Measurements from ENCODE around the gene TIMM13. TPM values are rescaled to one million over a fixed set of nuclear protein-coding genes. Genes with fewer than 3 reads are reported as not detected.
"Not testable (repeated sequence)": the region's sequence is repeated elsewhere in the genome, so short reads cannot be mapped to it uniquely, and the experiment has no call there.

The TIMM13 gene
- 38.6 and 46.2 TPM in 2 replicates for total RNA-seq

GRCh38 chr19:2427429-2428320 lies at the start of gene TIMM13:
TSS of gene TIMM13 (minus strand) at chr19:2427586. CDS start at chr19:2427533, 53 bp downstream.
- peak; percentile 97 to 98 for DNase-seq (ENCODE audit: low read depth in 2 of 2)

- DNase-seq (ENCODE audit: low read depth in 2 of 2) = peak; percentile 68 to 79
Observed at GRCh38 chr19:2476451-2477140, 49.2 kb upstream of the TIMM13 start.

GRCh38 chr19:2475702-2476450 lies 48.5 kb upstream of the TIMM13 start, which contains the start of gene GADD45B:
TSS of gene GADD45B (plus strand) at chr19:2476127. CDS start at chr19:2476359, 232 bp downstream.
- DNase-seq (ENCODE audit: low read depth in 2 of 2) = peak; percentile 98 to 99

- peak; percentile 67 for DNase-seq (ENCODE audit: low read depth in 2 of 2)
Observed at GRCh38 chr19:2475018-2475701, 47.8 kb upstream of the TIMM13 start.

GRCh38 chr19:2474232-2475017 lies 47.0 kb upstream of the TIMM13 start:
- DNase-seq (ENCODE audit: low read depth in 2 of 2) = peak; percentile 89 to 91

- DNase-seq (ENCODE audit: low read depth in 2 of 2) = not testable (repeated sequence)
Observed at GRCh38 chr19:2469915-2470200, 42.5 kb upstream of the TIMM13 start.

- DNase-seq (ENCODE audit: low read depth in 2 of 2) = peak; percentile 44 to 73
Observed at GRCh38 chr19:2469102-2469914, 41.9 kb upstream of the TIMM13 start.

- DNase-seq (ENCODE audit: low read depth in 2 of 2) = no peak
Observed at GRCh38 chr19:2468596-2468995, 41.2 kb upstream of the TIMM13 start.

GRCh38 chr19:2464389-2464788 lies 37.0 kb upstream of the TIMM13 start:
- DNase-seq (ENCODE audit: low read depth in 2 of 2) = no peak

GRCh38 chr19:2463694-2464093 lies 36.3 kb upstream of the TIMM13 start:
- DNase-seq (ENCODE audit: low read depth in 2 of 2) = not testable (repeated sequence)

- peak; percentile 95 to 97 for DNase-seq (ENCODE audit: low read depth in 2 of 2)
Observed at GRCh38 chr19:2462635-2463421, 35.4 kb upstream of the TIMM13 start.

GRCh38 chr19:2461751-2462634 lies 34.6 kb upstream of the TIMM13 start:
- DNase-seq (ENCODE audit: low read depth in 2 of 2) = peak; percentile 64 to 75

GRCh38 chr19:2460245-2460644 lies 32.9 kb upstream of the TIMM13 start:
- no peak for DNase-seq (ENCODE audit: low read depth in 2 of 2)

GRCh38 chr19:2458776-2459175 lies 31.4 kb upstream of the TIMM13 start:
- not testable (repeated sequence) for DNase-seq (ENCODE audit: low read depth in 2 of 2)

- no peak for DNase-seq (ENCODE audit: low read depth in 2 of 2)
Observed at GRCh38 chr19:2458054-2458453, 30.7 kb upstream of the TIMM13 start.

- no peak for DNase-seq (ENCODE audit: low read depth in 2 of 2)
Observed at GRCh38 chr19:2457394-2458037, 30.1 kb upstream of the TIMM13 start.

- DNase-seq (ENCODE audit: low read depth in 2 of 2) = peak; percentile 15 to 28
Observed at GRCh38 chr19:2455851-2456570, 28.6 kb upstream of the TIMM13 start.

Data from lung microvascular endothelial cell (primary cell).